HG02571 (cell line): ENCODE results near the gene ACSS2.

Source experiments
- ATAC-seq: cut with Tn5 transposase; IDR thresholded peaks from one replicate; pipeline ENCODE4 v1.9.1; 2021; ENCODE audit warnings: mild to moderate bottlenecking, moderate library complexity; ENCODE audit not compliant: unreplicated experiment

The ACSS2 gene

GRCh38 chr20:34876406-34877282 is at the start of gene ACSS2:
ACSS2 (plus strand) TSS chr20:34876612; CDS start chr20:34876646, 34 bp downstream.
- ATAC-seq = peak; percentile 50

GRCh38 chr20:34829191-34829590 is 47.2 kb upstream of the ACSS2 start:
- ATAC-seq = no peak

- ATAC-seq = no peak
These were observed 44.5 kb upstream of the ACSS2 start for GRCh38 chr20:34831936-34832335.

GRCh38 chr20:34834459-34834893 is 41.9 kb upstream of the ACSS2 start:
- no peak for ATAC-seq

GRCh38 chr20:34842143-34842542 is 34.3 kb upstream of the ACSS2 start:
- ATAC-seq = no peak

- ATAC-seq = no peak
These were observed 33.0 kb upstream of the ACSS2 start for GRCh38 chr20:34843421-34843820.

- no peak for ATAC-seq
These were observed 27.8 kb upstream of the ACSS2 start for GRCh38 chr20:34848597-34848996.

- ATAC-seq = no peak
These were observed 26.6 kb upstream of the ACSS2 start for GRCh38 chr20:34849778-34850177.

GRCh38 chr20:34850969-34851368 is 25.4 kb upstream of the ACSS2 start:
- no peak for ATAC-seq

- no peak for ATAC-seq
These were observed 24.1 kb upstream of the ACSS2 start for GRCh38 chr20:34852298-34852697.

GRCh38 chr20:34859367-34859766 is 17.0 kb upstream of the ACSS2 start:
- no peak for ATAC-seq

- no peak for ATAC-seq
These were observed 16.4 kb upstream of the ACSS2 start for GRCh38 chr20:34859826-34860545.

- no peak for ATAC-seq
These were observed 14.9 kb upstream of the ACSS2 start for GRCh38 chr20:34861386-34862084.

GRCh38 chr20:34862724-34863123 is 13.7 kb upstream of the ACSS2 start:
- ATAC-seq = no peak

GRCh38 chr20:34863421-34863965 is 12.9 kb upstream of the ACSS2 start:
- no peak for ATAC-seq

GRCh38 chr20:34864216-34864615 is 12.2 kb upstream of the ACSS2 start:
- no peak for ATAC-seq

- no peak for ATAC-seq
These were observed 5.0 kb upstream of the ACSS2 start for GRCh38 chr20:34871320-34871926.

- no peak for ATAC-seq
These were observed 4.3 kb upstream of the ACSS2 start for GRCh38 chr20:34871966-34872621.

- peak; percentile 41 for ATAC-seq
These were observed 3.7 kb upstream of the ACSS2 start, which contains the start of gene GGT7 for GRCh38 chr20:34872622-34873224. GGT7 (minus strand) TSS chr20:34872856; CDS start chr20:34872815, 41 bp downstream.
